Thyroid gland (tissue), 4 donors: ENCODE results near the gene PTCD2.

Source experiments
- POLR2A ChIP-seq, 2 donors: fragments of 450-650 bp; IDR thresholded peaks; one replicate each; pipeline ENCODE4 v1.6.1; 2017; ENCODE audit warnings: antibody characterized with exemption in 2 of 2, mild to moderate bottlenecking in 2 of 2, moderate library complexity in 1 of 2
- TF ChIP-seq, protein P1 (sequence below), 6 experiments: fragments of 200-600 bp in 3 of 6; fragments of 450-650 bp in 3 of 6; sonication (generic) in 3 of 6; IDR thresholded peaks; one replicate each; pipeline ENCODE4 v1.5.1; 2016 to 2019; ENCODE audit warnings: antibody characterized with exemption in 6 of 6, mild to moderate bottlenecking in 2 of 6, inconsistent platforms in 1 of 6, moderate library complexity in 1 of 6

GRCh38 chr5:72383726-72384125, 63.6 kb downstream of the PTCD2 start:
- TF ChIP-seq, protein P1, sequence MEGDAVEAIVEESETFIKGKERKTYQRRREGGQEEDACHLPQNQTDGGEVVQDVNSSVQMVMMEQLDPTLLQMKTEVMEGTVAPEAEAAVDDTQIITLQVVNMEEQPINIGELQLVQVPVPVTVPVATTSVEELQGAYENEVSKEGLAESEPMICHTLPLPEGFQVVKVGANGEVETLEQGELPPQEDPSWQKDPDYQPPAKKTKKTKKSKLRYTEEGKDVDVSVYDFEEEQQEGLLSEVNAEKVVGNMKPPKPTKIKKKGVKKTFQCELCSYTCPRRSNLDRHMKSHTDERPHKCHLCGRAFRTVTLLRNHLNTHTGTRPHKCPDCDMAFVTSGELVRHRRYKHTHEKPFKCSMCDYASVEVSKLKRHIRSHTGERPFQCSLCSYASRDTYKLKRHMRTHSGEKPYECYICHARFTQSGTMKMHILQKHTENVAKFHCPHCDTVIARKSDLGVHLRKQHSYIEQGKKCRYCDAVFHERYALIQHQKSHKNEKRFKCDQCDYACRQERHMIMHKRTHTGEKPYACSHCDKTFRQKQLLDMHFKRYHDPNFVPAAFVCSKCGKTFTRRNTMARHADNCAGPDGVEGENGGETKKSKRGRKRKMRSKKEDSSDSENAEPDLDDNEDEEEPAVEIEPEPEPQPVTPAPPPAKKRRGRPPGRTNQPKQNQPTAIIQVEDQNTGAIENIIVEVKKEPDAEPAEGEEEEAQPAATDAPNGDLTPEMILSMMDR (IDR thresholded peaks at IDR 0.05): no peak
- TF ChIP-seq POLR2A (IDR thresholded peaks at IDR 0.05): no peak
